Nephron (organoid): ENCODE measurements around the gene MTFR1L.
A peak's percentile ranks its signal among the peaks of the same experiment; 100 is the strongest.

Source experiments
- H3K27ac Mint-ChIP-seq, 3 experiments: 2 replicates each; pipeline ENCODE4 v1.8.0; 2020; ENCODE audit warnings: mixed read lengths in 3 of 3, mild to moderate bottlenecking in 2 of 3, moderate library complexity in 1 of 3
- H3K27me3 Mint-ChIP-seq: 2 replicates; pipeline ENCODE4 v1.8.0; 2021; ENCODE audit warnings: low read depth, mild to moderate bottlenecking, moderate library complexity, mixed read lengths
- H3K36me3 Mint-ChIP-seq: 2 replicates; pipeline ENCODE4 v1.8.0; 2020; ENCODE audit warnings: low read depth, mixed read lengths
- H3K4me1 Mint-ChIP-seq: 2 replicates; pipeline ENCODE4 v1.8.0; 2020; ENCODE audit warnings: mixed read lengths
- H3K4me3 Mint-ChIP-seq, 3 experiments: 2 replicates each; pipeline ENCODE4 v1.8.0; 2020; ENCODE audit warnings: mild to moderate bottlenecking in 3 of 3, mixed read lengths in 3 of 3, moderate library complexity in 2 of 3
- H3K9me3 Mint-ChIP-seq: 2 replicates; pipeline ENCODE4 v1.8.0; 2020; ENCODE audit warnings: mixed read lengths
- CTCF ChIP-seq, 3 experiments: fragments of 200-600 bp; sonication (generic); IDR thresholded peaks; one replicate each; pipeline ENCODE4 v1.5.0; 2021; ENCODE audit warnings: antibody characterized with exemption in 3 of 3; ENCODE audit not compliant: unreplicated experiment in 3 of 3

MTFR1L gene

GRCh38 chr1:25821630-25822091, 1.9 kb downstream of the MTFR1L start:
- peaks cover 8% of the 10 kb centered on the region for H3K36me3 Mint-ChIP-seq
- no peaks in the 10 kb centered on the region for H3K27me3 Mint-ChIP-seq

GRCh38 chr1:25825605-25826004, 5.9 kb downstream of the MTFR1L start:
- Mint-ChIP-seq H3K4me1 (peaks cover 18% of the 10 kb centered on the region), H3K27ac (no peak overlapping the region), H3K9me3 (no peaks in the 10 kb centered on the region), H3K4me3 (no peak overlapping the region), H3K27me3 (no peaks in the 10 kb centered on the region), H3K36me3 (peaks cover 39% of the 10 kb centered on the region)
- no peak for TF ChIP-seq CTCF (IDR thresholded peaks at IDR 0.05; ENCODE audit: unreplicated experiment in 3 of 3)

More at GRCh38 chr1:25821630-25822091, 1.9 kb downstream of the MTFR1L start:
- TF ChIP-seq CTCF (IDR thresholded peaks at IDR 0.05; ENCODE audit: unreplicated experiment in 3 of 3) = no peak
- peaks cover 37% of the 10 kb centered on the region for H3K4me1 Mint-ChIP-seq
- H3K4me3 Mint-ChIP-seq = peak overlapping the region; percentile 91 to 97 (median 93)
- no peaks in the 10 kb centered on the region for H3K9me3 Mint-ChIP-seq
- peak overlapping the region; percentile 63 to 91 (median 87) for H3K27ac Mint-ChIP-seq

- Mint-ChIP-seq H3K4me3 (no peak overlapping the region), H3K36me3 (peaks cover 48% of the 10 kb centered on the region), H3K27ac (no peak overlapping the region), H3K9me3 (no peaks in the 10 kb centered on the region), H3K4me1 (peaks cover 9% of the 10 kb centered on the region), H3K27me3 (no peaks in the 10 kb centered on the region)
- TF ChIP-seq CTCF (IDR thresholded peaks at IDR 0.05; ENCODE audit: unreplicated experiment in 3 of 3) = no peak
Observed at GRCh38 chr1:25826571-25826970, 6.8 kb downstream of the MTFR1L start.

- Mint-ChIP-seq H3K27ac (no peak overlapping the region), H3K4me3 (no peak overlapping the region), H3K36me3 (peaks cover 63% of the 10 kb centered on the region), H3K9me3 (no peaks in the 10 kb centered on the region), H3K27me3 (no peaks in the 10 kb centered on the region), H3K4me1 (no peaks in the 10 kb centered on the region)
- no peak for TF ChIP-seq CTCF (IDR thresholded peaks at IDR 0.05; ENCODE audit: unreplicated experiment in 3 of 3)
Observed at GRCh38 chr1:25828491-25828890, 8.7 kb downstream of the MTFR1L start.

- peaks cover 66% of the 10 kb centered on the region for H3K36me3 Mint-ChIP-seq
- H3K9me3 Mint-ChIP-seq = no peaks in the 10 kb centered on the region
- H3K27me3 Mint-ChIP-seq = no peaks in the 10 kb centered on the region
- TF ChIP-seq CTCF (IDR thresholded peaks at IDR 0.05; ENCODE audit: unreplicated experiment in 3 of 3) = no peak
- no peak overlapping the region for H3K27ac Mint-ChIP-seq
- no peak overlapping the region for H3K4me3 Mint-ChIP-seq
- no peaks in the 10 kb centered on the region for H3K4me1 Mint-ChIP-seq
Observed at GRCh38 chr1:25829046-25829445, 9.3 kb downstream of the MTFR1L start.

GRCh38 chr1:25831569-25832196, 11.9 kb downstream of the MTFR1L start:
- H3K27me3 Mint-ChIP-seq = no peaks in the 10 kb centered on the region
- H3K27ac Mint-ChIP-seq = no peak overlapping the region
- no peaks in the 10 kb centered on the region for H3K9me3 Mint-ChIP-seq
- TF ChIP-seq CTCF (IDR thresholded peaks at IDR 0.05; ENCODE audit: unreplicated experiment in 3 of 3) = no peak
- peaks cover 65% of the 10 kb centered on the region for H3K36me3 Mint-ChIP-seq
- H3K4me1 Mint-ChIP-seq = no peaks in the 10 kb centered on the region
- no peak overlapping the region for H3K4me3 Mint-ChIP-seq
